Measurements from ENCODE around the gene CLEC3B.
A peak's percentile ranks its signal among the peaks of the same experiment; 100 is the strongest.
"Not testable (repeated sequence)": the region's sequence is repeated elsewhere in the genome, so short reads cannot be mapped to it uniquely, and the experiment has no call there.

Gene CLEC3B

GRCh38 chr3:45035441-45036301 is 9.6 kb downstream of the CLEC3B start:
- no peak for DNase-seq (ENCODE audit: low read depth)

- DNase-seq (ENCODE audit: low read depth): peak; percentile 82
Observed at GRCh38 chr3:45037720-45038455, 11.8 kb downstream of the CLEC3B start.

GRCh38 chr3:45041666-45042065 is 15.6 kb downstream of the CLEC3B start:
- no peak for DNase-seq (ENCODE audit: low read depth)

- no peak for DNase-seq (ENCODE audit: low read depth)
Observed at GRCh38 chr3:45042162-45042561, 16.1 kb downstream of the CLEC3B start.

- DNase-seq (ENCODE audit: low read depth): no peak
Observed at GRCh38 chr3:45043728-45044299, 17.7 kb downstream of the CLEC3B start.

- DNase-seq (ENCODE audit: low read depth): no peak
Observed at GRCh38 chr3:45048244-45048643, 22.1 kb downstream of the CLEC3B start.

- no peak for DNase-seq (ENCODE audit: low read depth)
Observed at GRCh38 chr3:45049807-45050206, 23.7 kb downstream of the CLEC3B start.

- DNase-seq (ENCODE audit: low read depth): no peak
Observed at GRCh38 chr3:45051685-45052084, 25.6 kb downstream of the CLEC3B start.

- DNase-seq (ENCODE audit: low read depth): not testable (repeated sequence)
Observed at GRCh38 chr3:45053805-45054195, 27.7 kb downstream of the CLEC3B start.

GRCh38 chr3:45054196-45054857 is 28.2 kb downstream of the CLEC3B start:
- DNase-seq (ENCODE audit: low read depth): no peak

GRCh38 chr3:45055032-45055410 is 28.9 kb downstream of the CLEC3B start:
- no peak for DNase-seq (ENCODE audit: low read depth)

GRCh38 chr3:45055411-45056143 is 29.5 kb downstream of the CLEC3B start:
- no peak for DNase-seq (ENCODE audit: low read depth)

- DNase-seq (ENCODE audit: low read depth): no peak
Observed at GRCh38 chr3:45056608-45057301, 30.7 kb downstream of the CLEC3B start.

GRCh38 chr3:45057557-45057956 is 31.5 kb downstream of the CLEC3B start:
- no peak for DNase-seq (ENCODE audit: low read depth)

- no peak for DNase-seq (ENCODE audit: low read depth)
Observed at GRCh38 chr3:45059132-45059531, 33.0 kb downstream of the CLEC3B start.

- DNase-seq (ENCODE audit: low read depth): no peak
Observed at GRCh38 chr3:45060165-45060892, 34.2 kb downstream of the CLEC3B start.

- DNase-seq (ENCODE audit: low read depth): no peak
Observed at GRCh38 chr3:45062697-45063070, 36.6 kb downstream of the CLEC3B start.

- peak; percentile 22 for DNase-seq (ENCODE audit: low read depth)
Observed at GRCh38 chr3:45064512-45065372, 38.6 kb downstream of the CLEC3B start.

GRCh38 chr3:45065373-45065720 is 39.2 kb downstream of the CLEC3B start:
- no peak for DNase-seq (ENCODE audit: low read depth)
